Activated CD4-positive, alpha-beta T cell treated with anti-CD3 and anti-CD28 coated beads for 36 hours (primary cell): ENCODE measurements around the gene PTPDC1. TPM values are rescaled to one million over a fixed set of nuclear protein-coding genes. Genes with fewer than 3 reads are reported as not detected.
A peak's percentile ranks its signal among the peaks of the same experiment; 100 is the strongest.

Experiments
- ATAC-seq: fragments of 200-7000 bp; cut with Tn5 transposase; one replicate; pipeline ENCODE4 v1.10.0; 2021; ENCODE audit warnings: mild to moderate bottlenecking, moderate library complexity
- CTCF ChIA-PET: fragments of 350-600 bp; sonication (Branson Sonifier 250); formaldehyde crosslinking; loops from one replicate; lab custom pipeline; 2021; ENCODE audit warnings: antibody characterized with exemption; lab: Charles Lee
- POLR2A ChIA-PET: fragments of 350-600 bp; sonication (Branson Sonifier 250); formaldehyde crosslinking; loops from one replicate; lab custom pipeline; 2021; ENCODE audit warnings: antibody characterized with exemption, inconsistent platforms; lab: Charles Lee
- DNase-seq: peaks from one replicate; pipeline ENCODE4 v3.0.0-alpha.2; 2020
- H3K27ac Mint-ChIP-seq: one replicate; pipeline ENCODE4 v1.8.0; 2021; ENCODE audit warnings: mixed read lengths
- H3K27me3 Mint-ChIP-seq: one replicate; pipeline ENCODE4 v1.8.0; 2021; ENCODE audit warnings: mixed read lengths
- H3K36me3 Mint-ChIP-seq: one replicate; pipeline ENCODE4 v1.8.0; 2021; ENCODE audit warnings: low read depth, mixed read lengths
- H3K4me1 Mint-ChIP-seq: one replicate; pipeline ENCODE4 v1.8.0; 2021; ENCODE audit warnings: mixed read lengths
- H3K4me3 Mint-ChIP-seq: one replicate; pipeline ENCODE4 v1.8.0; 2021; ENCODE audit warnings: mild to moderate bottlenecking, moderate library complexity, mixed read lengths
- H3K9me3 Mint-ChIP-seq: one replicate; pipeline ENCODE4 v1.8.0; 2021; ENCODE audit warnings: low read depth, mixed read lengths
- intact Hi-C, 2 experiments: fragments of 100-400 bp; cut with DNase I in 1 of 2; cut with micrococcal nuclease in 1 of 2; formaldehyde crosslinking; loops; one replicate each; pipeline versions ENCODE4 v1.14.2 to v1.15.1; 2022 to 2024; cut with DNase I, micrococcal nuclease
- total RNA-seq, 2 experiments: library from RNA; stranded (reverse); gene quantifications; one replicate each; pipeline ENCODE4 v1.2.3, GENCODE V29; 2021

The PTPDC1 gene
- total RNA-seq, 2 experiments from 2014 or later: 5.4 to 5.6 TPM

- H3K9me3 Mint-ChIP-seq: no peaks in the 10 kb centered on the region
- intact Hi-C loops: no loop called here
- DNase-seq (no peak), ATAC-seq (no peak)
- H3K4me3 Mint-ChIP-seq: no peak overlapping the region
- H3K27ac Mint-ChIP-seq: no peak overlapping the region
- H3K4me1 Mint-ChIP-seq: no peaks in the 10 kb centered on the region
- H3K27me3 Mint-ChIP-seq: no peaks in the 10 kb centered on the region
- CTCF ChIA-PET: interaction anchor here (0.6 kb wide), 1 partner anchor 436 kb away, joined by 3 read pairs; no protein-coding TSS in a partner anchor
- POLR2A ChIA-PET: no interaction called here
- H3K36me3 Mint-ChIP-seq: no peaks in the 10 kb centered on the region
These were observed 61.4 kb downstream of the PTPDC1 start for GRCh38 chr9:94145640-94146039.

DNA sequence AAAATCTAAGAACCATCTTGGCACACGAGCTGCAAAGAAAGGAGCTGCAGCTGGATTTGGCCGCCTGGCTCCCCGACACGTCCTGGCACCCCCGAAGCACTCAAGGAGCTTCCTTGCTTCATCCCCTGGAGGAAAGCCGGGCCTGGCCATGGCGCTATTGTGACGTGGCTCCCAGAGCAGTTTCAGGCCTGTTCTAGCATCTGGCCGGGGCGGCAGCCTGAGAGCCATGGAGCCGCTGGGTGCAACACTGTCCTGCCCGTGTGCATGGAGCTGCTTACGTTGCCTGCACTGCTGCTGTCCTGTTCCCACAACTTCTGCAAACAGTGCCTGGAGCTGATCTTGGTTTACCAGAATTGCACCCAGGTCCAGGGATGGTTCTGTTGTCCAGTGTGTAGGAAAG, 63.5 kb downstream of the PTPDC1 start:
- Mint-ChIP-seq H3K4me3 (no peak overlapping the region), H3K36me3 (no peaks in the 10 kb centered on the region), H3K27me3 (no peaks in the 10 kb centered on the region), H3K9me3 (no peaks in the 10 kb centered on the region), H3K27ac (no peak overlapping the region), H3K4me1 (no peaks in the 10 kb centered on the region)
- CTCF ChIA-PET: interaction anchor here (0.6 kb wide), 1 partner anchor 118 kb away, joined by 3 read pairs; no protein-coding TSS in a partner anchor
- ATAC-seq: no peak
- DNase-seq: no peak
- intact Hi-C loops: no loop called here
- POLR2A ChIA-PET: no interaction called here

GRCh38 chr9:94148419-94148818, 64.2 kb downstream of the PTPDC1 start:
- H3K36me3 Mint-ChIP-seq: no peaks in the 10 kb centered on the region
- ChIA-PET POLR2A (no interaction called here), CTCF (interaction anchor here (0.6 to 1.6 kb wide), 2 partner anchors 63 to 118 kb away, joined by 3 to 4 read pairs; no protein-coding TSS in a partner anchor)
- no peak for ATAC-seq
- H3K4me3 Mint-ChIP-seq: no peak overlapping the region
- no peak overlapping the region for H3K27ac Mint-ChIP-seq
- intact Hi-C loops: no loop called here
- no peak for DNase-seq
- peaks cover under 1% of the 10 kb centered on the region for H3K4me1 Mint-ChIP-seq
- no peaks in the 10 kb centered on the region for H3K27me3 Mint-ChIP-seq
- no peaks in the 10 kb centered on the region for H3K9me3 Mint-ChIP-seq

GRCh38 chr9:94149696-94150095, 65.4 kb downstream of the PTPDC1 start:
- no peaks in the 10 kb centered on the region for H3K27me3 Mint-ChIP-seq
- DNase-seq (no peak), ATAC-seq (no peak)
- peaks cover 4% of the 10 kb centered on the region for H3K36me3 Mint-ChIP-seq
- H3K27ac Mint-ChIP-seq: no peak overlapping the region
- H3K4me1 Mint-ChIP-seq: peaks cover 11% of the 10 kb centered on the region
- ChIA-PET POLR2A (no interaction called here), CTCF (interaction anchor here (1.6 kb wide), 1 partner anchor 62 kb away, joined by 4 read pairs; no protein-coding TSS in a partner anchor)
- H3K9me3 Mint-ChIP-seq: no peaks in the 10 kb centered on the region
- no peak overlapping the region for H3K4me3 Mint-ChIP-seq
- intact Hi-C loops: no loop called here

DNA sequence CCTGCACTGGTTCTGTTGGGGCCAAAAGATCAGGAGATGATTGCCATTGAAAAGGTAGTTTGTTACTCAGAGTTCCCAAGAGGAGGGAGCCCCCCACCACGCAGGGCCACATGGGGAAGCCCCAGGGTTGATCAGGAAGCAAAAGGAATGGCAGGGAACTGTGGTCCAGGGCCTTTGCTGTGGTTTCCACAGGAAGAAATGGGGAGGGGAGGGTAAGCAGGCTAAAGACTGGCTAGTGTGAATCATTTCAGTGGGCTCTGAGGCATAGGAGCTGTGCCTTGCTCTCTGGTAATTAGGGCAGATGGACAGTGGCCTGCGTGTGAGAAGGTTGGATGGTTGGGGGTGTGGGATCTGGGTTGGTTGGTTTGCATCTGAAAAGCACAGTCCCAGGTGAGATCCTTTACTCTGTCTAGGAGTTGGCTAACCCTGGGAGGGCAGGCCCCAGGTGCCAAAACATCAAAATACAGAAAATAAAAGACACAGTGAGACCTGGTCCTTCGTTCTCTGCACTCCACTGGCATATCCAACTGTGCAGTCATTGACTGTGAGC, 66.1 kb downstream of the PTPDC1 start:
- ATAC-seq (no peak), DNase-seq (no peak)
- intact Hi-C loops: no loop called here
- ChIA-PET CTCF (no interaction called here), POLR2A (no interaction called here)
- Mint-ChIP-seq H3K4me3 (no peak overlapping the region), H3K4me1 (peaks cover 11% of the 10 kb centered on the region), H3K36me3 (peaks cover 4% of the 10 kb centered on the region), H3K27me3 (no peaks in the 10 kb centered on the region), H3K27ac (no peak overlapping the region), H3K9me3 (no peaks in the 10 kb centered on the region)

- intact Hi-C loops: no loop called here
- peaks cover 11% of the 10 kb centered on the region for H3K4me1 Mint-ChIP-seq
- no peak overlapping the region for H3K4me3 Mint-ChIP-seq
- H3K36me3 Mint-ChIP-seq: peaks cover 4% of the 10 kb centered on the region
- ATAC-seq: no peak
- DNase-seq: no peak
- H3K27ac Mint-ChIP-seq: no peak overlapping the region
- no peaks in the 10 kb centered on the region for H3K27me3 Mint-ChIP-seq
- POLR2A ChIA-PET: no interaction called here
- CTCF ChIA-PET: no interaction called here
- no peaks in the 10 kb centered on the region for H3K9me3 Mint-ChIP-seq
These were observed 66.8 kb downstream of the PTPDC1 start for GRCh38 chr9:94150890-94151650.

- ChIA-PET CTCF (no interaction called here), POLR2A (no interaction called here)
- Mint-ChIP-seq H3K36me3 (peaks cover 4% of the 10 kb centered on the region), H3K4me3 (no peak overlapping the region), H3K27me3 (no peaks in the 10 kb centered on the region), H3K4me1 (peaks cover 19% of the 10 kb centered on the region), H3K27ac (no peak overlapping the region), H3K9me3 (no peaks in the 10 kb centered on the region)
- ATAC-seq (no peak), DNase-seq (no peak)
- intact Hi-C loops: no loop called here
These were observed 69.6 kb downstream of the PTPDC1 start for GRCh38 chr9:94153905-94154304.

- no peak for ATAC-seq
- CTCF ChIA-PET: interaction anchor here (0.8 kb wide), 1 partner anchor 56 kb away, joined by 4 read pairs; no protein-coding TSS in a partner anchor
- H3K27me3 Mint-ChIP-seq: no peaks in the 10 kb centered on the region
- peaks cover 19% of the 10 kb centered on the region for H3K4me1 Mint-ChIP-seq
- peaks cover 4% of the 10 kb centered on the region for H3K36me3 Mint-ChIP-seq
- POLR2A ChIA-PET: no interaction called here
- no peak overlapping the region for H3K4me3 Mint-ChIP-seq
- intact Hi-C loops: no loop called here
- H3K27ac Mint-ChIP-seq: no peak overlapping the region
- H3K9me3 Mint-ChIP-seq: no peaks in the 10 kb centered on the region
- DNase-seq: no peak
These were observed 72.2 kb downstream of the PTPDC1 start for GRCh38 chr9:94156348-94157049.

GRCh38 chr9:94157050-94157801, 73.0 kb downstream of the PTPDC1 start:
- ChIA-PET POLR2A (no interaction called here), CTCF (interaction anchor here (0.7 to 0.8 kb wide), 2 partner anchors 17 to 56 kb away, joined by 3 to 4 read pairs; no protein-coding TSS in a partner anchor)
- peaks cover 4% of the 10 kb centered on the region for H3K36me3 Mint-ChIP-seq
- H3K4me1 Mint-ChIP-seq: peaks cover 19% of the 10 kb centered on the region
- ATAC-seq (no peak), DNase-seq (no peak)
- H3K9me3 Mint-ChIP-seq: no peaks in the 10 kb centered on the region
- H3K27me3 Mint-ChIP-seq: no peaks in the 10 kb centered on the region
- H3K27ac Mint-ChIP-seq: peak overlapping the region; percentile 25
- H3K4me3 Mint-ChIP-seq: no peak overlapping the region
- intact Hi-C loops: no loop called here
